SK-N-SH (cell line): ENCODE data around the gene LIMA1. TPM values are rescaled to one million over a fixed set of nuclear protein-coding genes. Genes with fewer than 3 reads are reported as not detected.

Experiments
- CTCF ChIA-PET: fragments of 300-600, 350-600 bp; formaldehyde crosslinking; extraction: SDS; loops from one replicate; lab custom pipeline; 2021; lab: Yijun Ruan, JAX
- POLR2A ChIA-PET: fragments of 350-600 bp; sonication (Branson Sonifier 250); formaldehyde crosslinking; extraction: SDS; loops from one replicate; lab custom pipeline; 2020; ENCODE audit warnings: antibody characterized with exemption, inconsistent platforms; lab: Yijun Ruan, JAX
- DNase-seq: peaks from one replicate; pipeline ENCODE4 v3.0.0; 2012
- H2AFZ ChIP-seq: fragments of 200-600 bp; sonication (generic); 2 replicates; pipeline ENCODE4 v1.8.1; 2016; ENCODE audit warnings: antibody characterized with exemption, mild to moderate bottlenecking, low read depth
- H3F3A ChIP-seq: fragments of 200-600 bp; sonication (generic); replicated peaks from 2 replicates; pipeline ENCODE3; 2016; ENCODE audit warnings: antibody characterized with exemption, mild to moderate bottlenecking; ENCODE audit not compliant: insufficient read depth
- H3K27ac ChIP-seq, 2 experiments: fragments of 200-500 bp in 1 of 2; fragments of 200-600 bp in 1 of 2; sonication (Bioruptor generic) in 1 of 2; sonication (generic), shearing (Covaris generic) in 1 of 2; 2 replicates each; pipeline versions ENCODE4 v1.5.1 to v1.6.1; 2014 to 2016; ENCODE audit warnings: low read depth in 2 of 2, inconsistent platforms in 1 of 2, low read length in 1 of 2, mild to moderate bottlenecking in 1 of 2, mixed read lengths in 1 of 2
- H3K27me3 ChIP-seq: fragments of 200-600 bp; sonication (generic), shearing (Covaris generic); 2 replicates; pipeline ENCODE4 v1.6.1; 2016; ENCODE audit warnings: mixed run types; ENCODE audit not compliant: insufficient read depth
- H3K36me3 ChIP-seq, 2 experiments: fragments of 200-500 bp in 1 of 2; fragments of 200-600 bp in 1 of 2; sonication (Bioruptor generic) in 1 of 2; sonication (generic) in 1 of 2; replicated peaks in 1 of 2; 2 replicates each; pipeline versions ENCODE3 to v1.5.1; 2014 to 2016; ENCODE audit warnings: low read length in 1 of 2, mild to moderate bottlenecking in 1 of 2; ENCODE audit not compliant: insufficient read depth in 2 of 2, control insufficient read depth in 1 of 2
- H3K4me1 ChIP-seq, 2 experiments: fragments of 200-500 bp in 1 of 2; fragments of 200-600 bp in 1 of 2; sonication (Bioruptor generic) in 1 of 2; sonication (generic), shearing (Covaris generic) in 1 of 2; 2 replicates each; pipeline versions ENCODE4 v1.5.1 to v1.6.1; 2014 to 2016; ENCODE audit warnings: low read depth in 1 of 2, low read length in 1 of 2, mixed run types in 1 of 2; ENCODE audit not compliant: insufficient read depth in 2 of 2, control insufficient read depth in 1 of 2
- H3K4me2 ChIP-seq: fragments of 200-600 bp; sonication (generic), shearing (Covaris generic); 2 replicates; pipeline ENCODE4 v1.6.1; 2017; ENCODE audit warnings: mixed run types
- H3K4me3 ChIP-seq, 2 experiments: fragments of 200-500 bp in 1 of 2; fragments of 200-600 bp in 1 of 2; sonication (Bioruptor generic) in 1 of 2; sonication (generic), shearing (Covaris generic) in 1 of 2; 2 replicates each; pipeline versions ENCODE4 v1.5.1 to v1.8.1; 2014 to 2016; ENCODE audit warnings: low read depth in 2 of 2, inconsistent platforms in 1 of 2, low read length in 1 of 2, mild to moderate bottlenecking in 1 of 2, mixed read lengths in 1 of 2, moderate library complexity in 1 of 2
- H3K79me2 ChIP-seq: fragments of 200-600 bp; sonication (generic); 2 replicates; pipeline ENCODE4 v1.8.1; 2017; ENCODE audit warnings: mild to moderate bottlenecking; ENCODE audit not compliant: insufficient read depth
- H3K9ac ChIP-seq: fragments of 200-600 bp; sonication (generic); 2 replicates; pipeline ENCODE4 v1.6.1; 2017; ENCODE audit warnings: mixed run types
- H3K9me2 ChIP-seq: fragments of 200-600 bp; sonication (generic); 2 replicates; pipeline ENCODE4 v1.6.1; 2017; ENCODE audit warnings: mixed run types
- H3K9me3 ChIP-seq: fragments of 200-600 bp; sonication (generic); 2 replicates; pipeline ENCODE4 v1.6.1; 2017; ENCODE audit warnings: mixed run types, mild to moderate bottlenecking, moderate library complexity
- H4K20me1 ChIP-seq: fragments of 200-600 bp; sonication (generic); 2 replicates; pipeline ENCODE4 v1.6.1; 2017; ENCODE audit warnings: mild to moderate bottlenecking, mixed run types; ENCODE audit not compliant: insufficient read depth
- CHD2 ChIP-seq: fragments of 150-350 bp; IDR thresholded peaks from 2 replicates; pipeline ENCODE4 v1.6.1; 2018; ENCODE audit warnings: low read length; ENCODE audit not compliant: partially characterized antibody
- EZH2phosphoT487 ChIP-seq: fragments of 200-600 bp; sonication (generic); IDR thresholded peaks from 2 replicates; pipeline ENCODE4 v1.6.1; 2017; ENCODE audit warnings: low read depth, mixed run types, mild to moderate bottlenecking, antibody characterized with exemption, moderate library complexity, borderline replicate concordance
- FOXJ3 ChIP-seq: sonication (generic); formaldehyde crosslinking; IDR thresholded peaks from 2 replicates; pipeline ENCODE4 v1.5.1; 2020; ENCODE audit warnings: mild to moderate bottlenecking, missing genetic modification reagents
- GABPA ChIP-seq: IDR thresholded peaks from 2 replicates; pipeline ENCODE4 v1.4.0; 2012; ENCODE audit warnings: low read depth, mild to moderate bottlenecking
- GATA2 ChIP-seq: sonication (generic); formaldehyde crosslinking; IDR thresholded peaks from 2 replicates; pipeline ENCODE4 v1.5.0; 2020; ENCODE audit warnings: mild to moderate bottlenecking, missing genetic modification reagents
- JUND ChIP-seq: IDR thresholded peaks from 2 replicates; pipeline ENCODE4 v1.4.0; 2012
- MAX ChIP-seq: IDR thresholded peaks from 2 replicates; pipeline ENCODE4 v1.4.0; 2012; ENCODE audit warnings: low read depth
- NRF1 ChIP-seq: IDR thresholded peaks from 2 replicates; pipeline ENCODE4 v1.6.1; 2012; ENCODE audit warnings: low read depth, mild to moderate bottlenecking, low read length
- POLR2AphosphoS5 ChIP-seq: IDR thresholded peaks from 2 replicates; pipeline ENCODE4 v1.6.1; 2012; ENCODE audit warnings: low read depth, low read length
- RCOR1 ChIP-seq: fragments of 150-350 bp; IDR thresholded peaks from 2 replicates; pipeline ENCODE4 v1.6.1; 2017; ENCODE audit warnings: antibody characterized with exemption, low read length
- RXRA ChIP-seq: IDR thresholded peaks from 2 replicates; pipeline ENCODE4 v1.4.0; 2012; ENCODE audit warnings: low read depth, mild to moderate bottlenecking, borderline replicate concordance
- SIN3A ChIP-seq: IDR thresholded peaks from 2 replicates; pipeline ENCODE4 v1.6.1; 2012; ENCODE audit warnings: low read depth, mild to moderate bottlenecking, low read length, moderate library complexity, borderline replicate concordance
- TAF1 ChIP-seq: IDR thresholded peaks from 2 replicates; pipeline ENCODE4 v1.6.1; 2012; ENCODE audit warnings: low read depth, mild to moderate bottlenecking, low read length, moderate library complexity, borderline replicate concordance
- YY1 ChIP-seq: IDR thresholded peaks from 2 replicates; pipeline ENCODE4 v1.4.0; 2012; ENCODE audit warnings: low read depth, mild to moderate bottlenecking
- WGBS: methylation state at CpG from one replicate; pipeline ENCODE4 v1.1.6; 2017; ENCODE audit warnings: low lambda C conversion rate; 5-methylcytosine and 5-hydroxymethylcytosine counted together
- polyA plus RNA-seq, 3 experiments: library from polyadenylated mRNA; depleted of rRNA; stranded (reverse); fragments of >200 nt; gene quantifications; 2 replicates each; pipeline ENCODE4 v1.2.3, GENCODE V29; 2012
- TF ChIP-seq, protein P1 (sequence below): IDR thresholded peaks from 2 replicates; pipeline ENCODE4 v1.4.0; 2012; ENCODE audit warnings: low read depth, borderline replicate concordance
- TF ChIP-seq, protein P2 (sequence below): IDR thresholded peaks from 2 replicates; pipeline ENCODE4 v1.6.1; 2012; ENCODE audit warnings: mild to moderate bottlenecking, low read depth, low read length, moderate library complexity
- TF ChIP-seq, protein P3 (sequence below): fragments of 150-350 bp; IDR thresholded peaks from 2 replicates; pipeline ENCODE4 v1.6.1; 2016; ENCODE audit warnings: mild to moderate bottlenecking, low read depth, low read length

LIMA1 gene
- polyA plus RNA-seq, 1 of the 3 experiments (the other 2 are of a cell fraction), result 96.6 TPM

DNA sequence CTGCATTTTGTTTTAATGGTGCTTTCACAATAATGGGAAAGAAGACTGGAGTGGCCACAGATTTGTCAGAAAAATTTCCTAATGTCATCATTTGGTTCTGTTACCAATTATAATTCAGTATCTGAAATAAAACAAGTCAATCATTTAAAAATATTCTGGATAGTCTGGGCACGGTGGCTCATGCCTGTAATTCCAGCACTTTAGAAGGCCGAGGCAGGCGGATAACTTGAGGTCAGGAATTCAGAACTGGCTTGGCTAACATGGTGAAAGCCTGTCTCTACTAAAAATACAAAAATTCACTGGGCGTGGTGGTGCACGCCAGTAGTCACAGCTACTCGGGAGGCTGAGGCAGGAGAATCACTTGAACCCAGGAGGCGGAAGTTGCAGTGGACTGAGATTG is 4.0 kb upstream of the LIMA1 start:
- CTCF ChIA-PET, result interaction anchor here (1.5 to 1.6 kb wide), 2 partner anchors 10 to 111 kb away, joined by 3 to 4 read pairs; no protein-coding TSS in a partner anchor

More for the DNA sequence above, 4.0 kb upstream of the LIMA1 start:
- peaks cover 6% of the 10 kb centered on the region; the same call in 1 of the 2 replicates for H3K9me3 ChIP-seq
- H3K4me1 ChIP-seq, result peaks cover 0 to 12% of the 10 kb centered on the region in 2 experiments; a peak in 2 of 4 replicates
- H3K27ac ChIP-seq, result no peak overlapping the region
- H3K27me3 ChIP-seq, result no peaks in the 10 kb centered on the region
- no peak overlapping the region for H3K4me2 ChIP-seq
- H3K9me2 ChIP-seq, result no peaks in the 10 kb centered on the region
- WGBS, result 95% methylated on average over 7 of the region's 7 CpGs
- H2AFZ ChIP-seq, result no peak overlapping the region
- POLR2A ChIA-PET, result interaction anchor here (0.6 to 0.7 kb wide), 2 partner anchors 176 to 348 kb away, joined by 3 to 4 read pairs; no protein-coding TSS in a partner anchor
- H3K4me3 ChIP-seq, result no peak overlapping the region
- TF ChIP-seq YY1, result no peak
- TF ChIP-seq POLR2AphosphoS5, result no peak
- TF ChIP-seq NRF1, result no peak
- TF ChIP-seq GATA2 (CRISPR knock-in tag), result no peak
- TF ChIP-seq, protein P1, sequence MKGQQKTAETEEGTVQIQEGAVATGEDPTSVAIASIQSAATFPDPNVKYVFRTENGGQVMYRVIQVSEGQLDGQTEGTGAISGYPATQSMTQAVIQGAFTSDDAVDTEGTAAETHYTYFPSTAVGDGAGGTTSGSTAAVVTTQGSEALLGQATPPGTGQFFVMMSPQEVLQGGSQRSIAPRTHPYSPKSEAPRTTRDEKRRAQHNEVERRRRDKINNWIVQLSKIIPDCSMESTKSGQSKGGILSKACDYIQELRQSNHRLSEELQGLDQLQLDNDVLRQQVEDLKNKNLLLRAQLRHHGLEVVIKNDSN, result no peak
- no peak for TF ChIP-seq GABPA
- TF ChIP-seq, protein P2, sequence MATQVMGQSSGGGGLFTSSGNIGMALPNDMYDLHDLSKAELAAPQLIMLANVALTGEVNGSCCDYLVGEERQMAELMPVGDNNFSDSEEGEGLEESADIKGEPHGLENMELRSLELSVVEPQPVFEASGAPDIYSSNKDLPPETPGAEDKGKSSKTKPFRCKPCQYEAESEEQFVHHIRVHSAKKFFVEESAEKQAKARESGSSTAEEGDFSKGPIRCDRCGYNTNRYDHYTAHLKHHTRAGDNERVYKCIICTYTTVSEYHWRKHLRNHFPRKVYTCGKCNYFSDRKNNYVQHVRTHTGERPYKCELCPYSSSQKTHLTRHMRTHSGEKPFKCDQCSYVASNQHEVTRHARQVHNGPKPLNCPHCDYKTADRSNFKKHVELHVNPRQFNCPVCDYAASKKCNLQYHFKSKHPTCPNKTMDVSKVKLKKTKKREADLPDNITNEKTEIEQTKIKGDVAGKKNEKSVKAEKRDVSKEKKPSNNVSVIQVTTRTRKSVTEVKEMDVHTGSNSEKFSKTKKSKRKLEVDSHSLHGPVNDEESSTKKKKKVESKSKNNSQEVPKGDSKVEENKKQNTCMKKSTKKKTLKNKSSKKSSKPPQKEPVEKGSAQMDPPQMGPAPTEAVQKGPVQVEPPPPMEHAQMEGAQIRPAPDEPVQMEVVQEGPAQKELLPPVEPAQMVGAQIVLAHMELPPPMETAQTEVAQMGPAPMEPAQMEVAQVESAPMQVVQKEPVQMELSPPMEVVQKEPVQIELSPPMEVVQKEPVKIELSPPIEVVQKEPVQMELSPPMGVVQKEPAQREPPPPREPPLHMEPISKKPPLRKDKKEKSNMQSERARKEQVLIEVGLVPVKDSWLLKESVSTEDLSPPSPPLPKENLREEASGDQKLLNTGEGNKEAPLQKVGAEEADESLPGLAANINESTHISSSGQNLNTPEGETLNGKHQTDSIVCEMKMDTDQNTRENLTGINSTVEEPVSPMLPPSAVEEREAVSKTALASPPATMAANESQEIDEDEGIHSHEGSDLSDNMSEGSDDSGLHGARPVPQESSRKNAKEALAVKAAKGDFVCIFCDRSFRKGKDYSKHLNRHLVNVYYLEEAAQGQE, result no peak
- TF ChIP-seq TAF1, result no peak
- no peak for TF ChIP-seq SIN3A
- no peak for TF ChIP-seq EZH2phosphoT487
- no peak for TF ChIP-seq RXRA
- TF ChIP-seq CHD2, result no peak
- no peak for TF ChIP-seq RCOR1
- no peak for TF ChIP-seq JUND
- TF ChIP-seq MAX, result no peak
- TF ChIP-seq, protein P3, sequence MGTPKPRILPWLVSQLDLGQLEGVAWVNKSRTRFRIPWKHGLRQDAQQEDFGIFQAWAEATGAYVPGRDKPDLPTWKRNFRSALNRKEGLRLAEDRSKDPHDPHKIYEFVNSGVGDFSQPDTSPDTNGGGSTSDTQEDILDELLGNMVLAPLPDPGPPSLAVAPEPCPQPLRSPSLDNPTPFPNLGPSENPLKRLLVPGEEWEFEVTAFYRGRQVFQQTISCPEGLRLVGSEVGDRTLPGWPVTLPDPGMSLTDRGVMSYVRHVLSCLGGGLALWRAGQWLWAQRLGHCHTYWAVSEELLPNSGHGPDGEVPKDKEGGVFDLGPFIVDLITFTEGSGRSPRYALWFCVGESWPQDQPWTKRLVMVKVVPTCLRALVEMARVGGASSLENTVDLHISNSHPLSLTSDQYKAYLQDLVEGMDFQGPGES, result no peak
- TF ChIP-seq FOXJ3 (CRISPR knock-in tag), result no peak
- no peaks in the 10 kb centered on the region for H4K20me1 ChIP-seq
- DNase-seq, result no peak
- H3K9ac ChIP-seq, result no peak overlapping the region
- peaks cover 5% of the 10 kb centered on the region for H3F3A ChIP-seq
- peaks cover 13% of the 10 kb centered on the region for H3K79me2 ChIP-seq
- peaks cover 0 to 4% of the 10 kb centered on the region in 2 experiments for H3K36me3 ChIP-seq
